Activated B cell treated with CpG ODN at 0.5 μM for 24 hours (primary cell): Measurements from ENCODE around the gene IGF2BP1. TPM values are rescaled to one million over a fixed set of nuclear protein-coding genes. Genes with fewer than 3 reads are reported as not detected.

Source experiments
- ATAC-seq: fragments of 200-7000 bp; cut with Tn5 transposase; one replicate; pipeline ENCODE4 v1.10.0; 2021; ENCODE audit warnings: low read depth, mild to moderate bottlenecking, moderate library complexity
- CTCF ChIA-PET: fragments of 350-600 bp; sonication (Branson Sonifier 250); formaldehyde crosslinking; loops from one replicate; lab custom pipeline; 2021; ENCODE audit warnings: antibody characterized with exemption; lab: Charles Lee
- POLR2A ChIA-PET: fragments of 350-600 bp; sonication (Branson Sonifier 250); formaldehyde crosslinking; loops from one replicate; lab custom pipeline; 2021; ENCODE audit warnings: antibody characterized with exemption; lab: Charles Lee
- DNase-seq: peaks from one replicate; pipeline ENCODE4 v3.0.0; 2022
- H3K27ac Mint-ChIP-seq: one replicate; pipeline ENCODE4 v1.8.0; 2020; ENCODE audit warnings: mixed read lengths
- H3K27me3 Mint-ChIP-seq: one replicate; pipeline ENCODE4 v1.8.0; 2021; ENCODE audit warnings: mixed read lengths
- H3K36me3 Mint-ChIP-seq: one replicate; pipeline ENCODE4 v1.8.0; 2021; ENCODE audit warnings: low read depth, mixed read lengths
- H3K4me1 Mint-ChIP-seq: one replicate; pipeline ENCODE4 v1.8.0; 2021; ENCODE audit warnings: mixed read lengths
- H3K4me3 Mint-ChIP-seq: one replicate; pipeline ENCODE4 v1.8.0; 2020; ENCODE audit warnings: mild to moderate bottlenecking, mixed read lengths
- H3K9me3 Mint-ChIP-seq: one replicate; pipeline ENCODE4 v1.8.0; 2020; ENCODE audit warnings: mixed read lengths
- intact Hi-C: fragments of 100-400 bp; cut with micrococcal nuclease; formaldehyde crosslinking; loops from one replicate; pipeline ENCODE4 v1.15.1; 2024
- total RNA-seq: library from RNA; stranded (reverse); gene quantifications from 2 replicates; pipeline ENCODE4 v1.2.3, GENCODE V29; 2022
- TF ChIP-seq, protein P1 (sequence below): fragments of 200-600 bp; IDR thresholded peaks from one replicate; pipeline ENCODE4 v1.8.0; 2022; ENCODE audit warnings: antibody characterized with exemption, mild to moderate bottlenecking

Gene IGF2BP1
- 0.10 and 0.40 TPM in 2 replicates for total RNA-seq

DNA sequence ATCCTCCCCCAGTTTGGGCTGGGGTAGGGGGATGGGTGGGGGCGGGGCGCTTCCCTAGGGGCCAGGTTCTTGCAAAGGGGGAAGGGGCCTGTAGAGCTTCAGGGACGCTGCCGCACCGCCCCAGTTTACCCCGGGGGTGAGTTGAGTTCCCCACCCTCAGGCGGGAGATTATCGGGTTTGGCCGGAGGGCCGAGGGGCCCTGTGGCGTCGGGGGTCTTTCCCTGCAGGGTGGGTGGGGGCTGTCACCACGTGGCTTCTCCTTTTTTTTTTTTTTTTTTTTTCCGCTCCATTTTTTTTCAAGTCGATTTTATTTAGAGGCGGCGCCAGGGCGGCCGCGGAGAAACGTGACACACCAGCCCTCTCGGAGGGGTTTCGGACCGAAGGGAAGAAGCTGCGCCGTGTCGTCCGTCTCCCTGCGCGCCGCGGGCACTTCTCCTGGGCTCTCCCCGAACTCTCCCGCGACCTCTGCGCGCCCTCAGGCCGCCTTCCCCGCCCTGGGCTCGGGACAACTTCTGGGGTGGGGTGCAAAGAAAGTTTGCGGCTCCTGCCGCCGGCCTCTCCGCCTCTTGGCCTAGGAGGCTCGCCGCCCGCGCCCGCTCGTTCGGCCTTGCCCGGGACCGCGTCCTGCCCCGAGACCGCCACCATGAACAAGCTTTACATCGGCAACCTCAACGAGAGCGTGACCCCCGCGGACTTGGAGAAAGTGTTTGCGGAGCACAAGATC is at the start of gene IGF2BP1:
TSS of gene IGF2BP1 (plus strand) at position 283 of the 724 bp plus-strand sequence. CDS start at position 644, 361 bp downstream.
- intact Hi-C loops: loop anchor here (5.0 to 10.0 kb wide), 3 partner anchors 52 to 382 kb away; partner anchors contain the start of genes HOXB7, HOXB8 and SNF8
- peaks cover 60% of the 10 kb centered on the region for H3K27me3 Mint-ChIP-seq
- peak within 1 kb of the TSS; percentile 78 for H3K4me3 Mint-ChIP-seq
- H3K9me3 Mint-ChIP-seq: no peaks in the 10 kb centered on the region
- CTCF ChIA-PET: no interaction called here
- TF ChIP-seq, protein P1, sequence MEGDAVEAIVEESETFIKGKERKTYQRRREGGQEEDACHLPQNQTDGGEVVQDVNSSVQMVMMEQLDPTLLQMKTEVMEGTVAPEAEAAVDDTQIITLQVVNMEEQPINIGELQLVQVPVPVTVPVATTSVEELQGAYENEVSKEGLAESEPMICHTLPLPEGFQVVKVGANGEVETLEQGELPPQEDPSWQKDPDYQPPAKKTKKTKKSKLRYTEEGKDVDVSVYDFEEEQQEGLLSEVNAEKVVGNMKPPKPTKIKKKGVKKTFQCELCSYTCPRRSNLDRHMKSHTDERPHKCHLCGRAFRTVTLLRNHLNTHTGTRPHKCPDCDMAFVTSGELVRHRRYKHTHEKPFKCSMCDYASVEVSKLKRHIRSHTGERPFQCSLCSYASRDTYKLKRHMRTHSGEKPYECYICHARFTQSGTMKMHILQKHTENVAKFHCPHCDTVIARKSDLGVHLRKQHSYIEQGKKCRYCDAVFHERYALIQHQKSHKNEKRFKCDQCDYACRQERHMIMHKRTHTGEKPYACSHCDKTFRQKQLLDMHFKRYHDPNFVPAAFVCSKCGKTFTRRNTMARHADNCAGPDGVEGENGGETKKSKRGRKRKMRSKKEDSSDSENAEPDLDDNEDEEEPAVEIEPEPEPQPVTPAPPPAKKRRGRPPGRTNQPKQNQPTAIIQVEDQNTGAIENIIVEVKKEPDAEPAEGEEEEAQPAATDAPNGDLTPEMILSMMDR: no peak
- H3K4me1 Mint-ChIP-seq: peaks cover 33% of the 10 kb centered on the region
- H3K27ac Mint-ChIP-seq: peak within 1 kb of the TSS; percentile 61
- H3K36me3 Mint-ChIP-seq: no peaks in the 10 kb centered on the region
- ATAC-seq (peak; percentile 64), DNase-seq (peak; percentile 40)
- POLR2A ChIA-PET: interaction anchor here (0.7 to 0.8 kb wide), 4 partner anchors 12 to 700 kb away, joined by 3 to 19 read pairs (median 10); partner anchors contain the start of gene SNF8

DNA sequence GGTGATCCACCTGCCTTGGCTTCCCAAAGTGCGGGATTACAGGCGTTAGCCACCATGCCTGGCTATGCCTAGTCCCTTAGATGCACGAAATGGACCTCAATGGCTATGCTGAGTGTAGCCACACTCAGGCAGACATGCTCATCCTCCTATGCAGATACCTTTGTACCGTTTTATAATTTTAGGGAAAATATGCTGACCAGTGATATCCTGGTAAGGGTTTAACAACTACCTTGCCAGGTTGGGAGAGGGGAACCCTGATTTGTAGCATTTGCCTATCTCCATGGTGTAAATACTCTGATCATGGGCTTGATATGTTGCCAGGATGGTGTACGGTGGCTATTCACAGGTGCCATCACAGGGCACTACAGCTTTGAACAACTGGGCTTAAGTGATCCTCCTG is 45.6 kb upstream of the IGF2BP1 start:
- POLR2A ChIA-PET: no interaction called here
- intact Hi-C loops: no loop called here
- TF ChIP-seq, protein P1: no peak

DNA sequence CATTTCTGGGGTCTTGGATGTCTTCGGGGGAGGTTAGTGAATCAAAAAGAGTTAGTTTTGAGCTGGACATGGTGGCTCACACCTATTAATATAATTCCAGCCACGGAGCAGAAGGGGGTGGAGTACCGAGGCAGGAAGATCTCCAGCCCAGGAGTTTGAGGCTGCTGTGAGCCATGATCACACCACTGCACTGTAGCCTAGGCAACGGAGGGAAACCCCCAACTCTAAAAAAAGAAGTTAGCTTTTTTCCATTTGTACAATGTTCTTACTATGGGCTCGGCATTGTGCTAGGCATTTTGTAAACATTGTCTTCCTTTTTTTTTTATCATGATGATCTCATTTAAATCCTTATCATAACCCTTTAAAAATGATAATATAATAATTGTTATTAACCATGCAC is 44.3 kb upstream of the IGF2BP1 start:
- intact Hi-C loops: loop anchor here (1.0 kb wide), 2 partner anchors 9 to 45 kb away; partner anchors contain the start of genes SNF8 and UBE2Z
- H3K36me3 Mint-ChIP-seq: no peaks in the 10 kb centered on the region
- ATAC-seq: peak; percentile 94

More for the DNA sequence above, 45.6 kb upstream of the IGF2BP1 start:
- Mint-ChIP-seq H3K27ac (no peak overlapping the region), H3K36me3 (no peaks in the 10 kb centered on the region), H3K4me1 (peaks cover 6% of the 10 kb centered on the region), H3K4me3 (no peak overlapping the region), H3K27me3 (no peaks in the 10 kb centered on the region), H3K9me3 (no peaks in the 10 kb centered on the region)
- ATAC-seq: no peak
- CTCF ChIA-PET: no interaction called here
- no peak for DNase-seq

DNA sequence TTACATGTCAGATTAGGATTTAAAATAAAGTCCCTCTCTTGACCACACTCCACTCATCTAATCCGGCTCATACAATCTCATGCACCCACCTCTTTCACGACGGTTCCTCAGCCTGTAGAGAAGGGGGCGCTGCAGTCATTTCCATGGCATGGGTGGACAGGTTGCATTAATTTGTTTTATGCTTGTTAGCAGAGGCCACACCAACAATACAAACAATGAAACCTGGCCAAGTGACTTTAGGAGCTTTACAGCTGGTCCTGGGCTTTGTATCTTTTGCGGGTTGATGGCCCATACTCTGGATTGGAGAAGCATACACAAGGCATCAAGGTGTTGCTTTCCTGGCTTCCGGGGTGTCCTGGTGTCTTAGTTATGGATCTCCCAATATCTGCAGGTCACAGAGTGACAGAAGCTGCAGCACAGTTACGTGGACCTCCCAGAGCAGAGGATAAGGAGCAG is 42.9 kb upstream of the IGF2BP1 start:
- Mint-ChIP-seq H3K27me3 (peaks cover 7% of the 10 kb centered on the region), H3K36me3 (no peaks in the 10 kb centered on the region), H3K4me1 (peaks cover 6% of the 10 kb centered on the region), H3K9me3 (no peaks in the 10 kb centered on the region), H3K4me3 (no peak overlapping the region), H3K27ac (no peak overlapping the region)
- ChIA-PET CTCF (no interaction called here), POLR2A (interaction anchor here (1.6 kb wide), 1 partner anchor 10 kb away, joined by 6 read pairs; the partner anchor contains the start of gene SNF8)
- intact Hi-C loops: no loop called here
- ATAC-seq: no peak
- TF ChIP-seq, protein P1: no peak
- DNase-seq: no peak

More for the DNA sequence above, 44.3 kb upstream of the IGF2BP1 start:
- peak overlapping the region; percentile 73 for H3K4me3 Mint-ChIP-seq
- peak overlapping the region; percentile 87 for H3K27ac Mint-ChIP-seq
- peaks cover 6% of the 10 kb centered on the region for H3K4me1 Mint-ChIP-seq
- ChIA-PET POLR2A (interaction anchor here (0.9 to 1.3 kb wide), 2 partner anchors 9 to 38 kb away, joined by 3 to 11 read pairs; partner anchors contain the start of gene SNF8), CTCF (no interaction called here)
- no peaks in the 10 kb centered on the region for H3K27me3 Mint-ChIP-seq
- no peak for DNase-seq
- TF ChIP-seq, protein P1: no peak
- H3K9me3 Mint-ChIP-seq: no peaks in the 10 kb centered on the region
